HPDE6-E6E7 (cell line): ENCODE measurements around the gene OPRL1.
"Not testable (repeated sequence)": the region's sequence is repeated elsewhere in the genome, so short reads cannot be mapped to it uniquely, and the experiment has no call there.

Source experiments
- DNase-seq: peaks from one replicate; pipeline ENCODE4 v3.0.0; 2011; ENCODE audit warnings: missing footprints; ENCODE audit errors: extremely low spot score

Gene OPRL1

GRCh38 chr20:64083804-64084684 lies 4.2 kb downstream of the OPRL1 start, which contains the start of gene LKAAEAR1:
Gene LKAAEAR1, minus strand, starts transcription at chr20:64084398. Its CDS starts 179 bp downstream, at chr20:64084219.
- no peak for DNase-seq

GRCh38 chr20:64084685-64085152 lies 4.8 kb downstream of the OPRL1 start:
- DNase-seq = no peak

DNA sequence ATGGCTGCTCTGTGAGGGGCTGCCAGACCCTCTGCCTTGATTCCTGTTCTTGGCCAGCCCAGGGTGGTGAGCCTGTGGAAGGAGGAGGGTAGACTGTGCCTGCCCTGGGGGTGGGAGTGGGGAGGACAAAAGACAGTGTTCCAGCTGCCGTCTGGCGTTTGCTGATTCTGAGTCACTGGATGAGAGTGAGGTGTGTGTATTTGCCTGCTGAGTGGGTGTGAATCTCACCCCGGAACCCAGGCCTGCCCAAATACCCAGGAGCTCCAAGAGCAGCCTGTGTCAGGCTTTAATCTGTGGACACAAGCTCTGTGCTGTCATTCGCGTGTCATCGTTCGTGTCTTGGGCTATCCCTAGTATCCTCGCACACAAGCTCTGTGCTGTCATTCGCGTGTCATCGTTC lies 6.9 kb downstream of the OPRL1 start:
- DNase-seq = no peak

GRCh38 chr20:64087226-64087825 lies 7.4 kb downstream of the OPRL1 start:
- not testable (repeated sequence) for DNase-seq

GRCh38 chr20:64088586-64088985 lies 8.7 kb downstream of the OPRL1 start:
- DNase-seq = not testable (repeated sequence)

DNA sequence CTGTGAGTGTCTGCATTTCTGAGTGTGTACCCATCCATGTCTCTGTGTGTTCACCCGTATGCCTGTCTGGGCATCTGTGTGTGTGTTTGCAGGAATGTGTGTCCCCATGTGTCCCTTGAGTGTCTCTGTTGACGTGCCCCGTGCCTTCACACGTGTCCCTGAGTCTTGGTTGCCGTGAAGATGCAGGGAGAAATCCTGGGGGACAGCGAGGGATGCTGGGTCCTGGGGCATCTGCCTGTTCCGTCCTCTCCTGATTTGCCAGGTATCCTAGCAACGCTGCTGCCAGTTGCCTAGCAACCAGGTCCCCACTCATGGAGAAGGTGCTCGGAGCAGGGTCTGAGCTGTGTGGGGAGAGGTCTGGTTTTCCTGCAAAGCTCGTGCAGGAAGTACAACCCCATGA lies 10.3 kb downstream of the OPRL1 start:
- DNase-seq = no peak

DNA sequence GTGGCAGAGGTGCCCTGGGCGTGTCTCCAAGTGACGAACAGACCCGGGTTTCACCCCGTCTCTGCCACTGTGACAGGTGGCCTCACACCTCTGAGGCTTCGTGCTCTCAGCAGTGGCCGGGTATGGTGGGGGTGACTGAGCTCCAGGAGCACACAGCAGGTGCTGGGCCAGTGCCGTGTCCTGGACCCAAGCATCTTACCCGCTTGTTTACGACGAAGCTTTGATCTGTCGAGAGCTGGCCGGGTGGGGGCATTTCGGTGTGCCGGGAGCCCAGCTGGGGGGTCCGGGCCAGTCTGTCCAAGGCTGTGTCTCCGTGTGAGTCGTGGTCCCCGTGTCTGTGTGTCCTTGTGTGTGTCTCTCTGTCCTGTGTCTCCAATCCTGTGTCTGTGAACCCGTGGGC lies 11.5 kb downstream of the OPRL1 start:
- no peak for DNase-seq

DNA sequence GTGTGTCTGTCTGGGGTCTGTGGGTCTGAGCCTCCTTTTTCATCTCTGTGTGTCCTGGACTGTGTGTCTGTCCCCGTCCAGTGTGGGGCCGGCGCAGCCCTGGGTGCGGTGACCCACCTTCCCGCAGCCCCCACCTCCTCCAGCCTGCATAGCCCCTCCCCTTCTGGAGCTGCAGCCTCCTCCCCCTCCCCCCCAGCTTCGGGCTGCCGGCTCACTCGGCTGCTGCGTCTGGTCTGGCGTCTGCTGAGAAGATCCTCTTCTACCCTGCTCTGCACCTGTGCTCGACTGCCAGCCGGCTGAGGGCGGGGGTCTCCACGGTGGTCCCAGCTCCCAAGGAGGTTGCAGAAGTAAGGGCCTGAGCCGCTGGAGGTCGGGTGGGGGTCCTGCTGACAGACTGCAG lies 11.9 kb downstream of the OPRL1 start:
- no peak for DNase-seq

DNA sequence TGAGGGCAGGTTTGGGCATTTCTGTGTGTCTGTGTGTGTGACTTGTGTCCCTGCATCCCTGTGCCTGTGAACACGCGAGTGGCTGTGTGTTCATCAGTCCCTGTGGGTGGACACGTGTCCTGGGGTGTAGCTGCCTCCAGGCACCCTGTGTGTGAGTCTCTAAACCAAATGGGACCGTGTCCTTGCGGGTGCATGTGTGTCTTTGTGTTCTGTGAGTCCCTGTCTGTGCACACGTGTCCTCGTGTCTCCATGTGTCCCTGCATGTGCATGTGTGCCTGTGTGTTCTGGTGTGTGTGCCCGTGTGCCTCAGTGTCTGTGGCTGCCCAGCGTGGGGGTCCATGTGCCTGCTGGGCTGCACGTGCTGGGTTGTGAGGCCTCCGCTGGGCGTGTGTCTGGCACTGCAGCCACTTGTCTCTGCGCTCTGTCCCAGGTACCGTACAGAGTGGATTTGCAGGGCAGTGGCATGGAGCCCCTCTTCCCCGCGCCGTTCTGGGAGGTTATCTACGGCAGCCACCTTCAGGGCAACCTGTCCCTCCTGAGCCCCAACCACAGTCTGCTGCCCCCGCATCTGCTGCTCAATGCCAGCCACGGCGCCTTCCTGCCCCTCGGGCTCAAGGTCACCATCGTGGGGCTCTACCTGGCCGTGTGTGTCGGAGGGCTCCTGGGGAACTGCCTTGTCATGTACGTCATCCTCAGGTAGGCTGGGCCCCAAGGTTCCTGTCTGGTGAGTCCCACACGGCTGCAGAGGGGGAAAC lies 12.6 kb downstream of the OPRL1 start:
- DNase-seq = no peak

GRCh38 chr20:64093013-64093503 lies 13.2 kb downstream of the OPRL1 start:
- DNase-seq = no peak

GRCh38 chr20:64095455-64095854 lies 15.6 kb downstream of the OPRL1 start:
- DNase-seq = no peak

DNA sequence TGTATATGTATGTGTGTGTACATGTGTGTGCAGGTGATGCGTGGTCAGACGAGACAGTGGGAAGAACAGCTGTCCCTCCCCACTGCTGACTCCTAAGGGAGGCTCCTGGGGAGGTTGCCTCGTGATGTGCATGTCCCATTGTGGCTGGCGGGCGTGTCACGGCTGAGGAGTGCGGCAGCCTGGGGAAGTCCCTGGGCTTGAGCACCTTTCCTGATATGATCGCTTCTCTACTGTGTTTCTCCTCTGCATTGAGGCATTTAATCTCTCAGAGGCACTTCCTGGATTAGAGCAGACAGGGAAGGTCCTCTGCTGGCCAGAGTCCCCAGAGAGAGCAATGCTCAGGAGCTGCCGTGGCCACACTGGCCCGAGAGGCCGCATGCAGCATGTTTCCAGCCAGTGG lies 16.0 kb downstream of the OPRL1 start:
- DNase-seq = no peak

DNA sequence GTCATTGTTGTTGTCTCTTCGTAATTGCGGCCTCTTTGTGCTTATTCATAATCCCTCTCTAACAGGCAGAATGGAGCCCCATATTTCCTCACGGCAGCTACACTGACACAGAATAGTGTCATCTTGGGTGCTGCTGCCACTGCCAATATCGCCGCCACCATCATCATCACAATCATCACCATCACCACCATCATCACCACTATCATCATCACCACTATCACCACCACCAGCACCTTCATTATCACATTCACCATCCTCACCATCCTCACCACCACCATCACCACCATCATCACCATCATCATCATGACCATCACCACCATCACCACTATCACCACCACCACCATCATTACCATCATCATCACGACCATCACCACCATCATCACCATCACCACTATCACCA lies 16.7 kb downstream of the OPRL1 start:
- DNase-seq = no peak

- DNase-seq = no peak
Measured at GRCh38 chr20:64098471-64099013, 18.7 kb downstream of the OPRL1 start.

DNA sequence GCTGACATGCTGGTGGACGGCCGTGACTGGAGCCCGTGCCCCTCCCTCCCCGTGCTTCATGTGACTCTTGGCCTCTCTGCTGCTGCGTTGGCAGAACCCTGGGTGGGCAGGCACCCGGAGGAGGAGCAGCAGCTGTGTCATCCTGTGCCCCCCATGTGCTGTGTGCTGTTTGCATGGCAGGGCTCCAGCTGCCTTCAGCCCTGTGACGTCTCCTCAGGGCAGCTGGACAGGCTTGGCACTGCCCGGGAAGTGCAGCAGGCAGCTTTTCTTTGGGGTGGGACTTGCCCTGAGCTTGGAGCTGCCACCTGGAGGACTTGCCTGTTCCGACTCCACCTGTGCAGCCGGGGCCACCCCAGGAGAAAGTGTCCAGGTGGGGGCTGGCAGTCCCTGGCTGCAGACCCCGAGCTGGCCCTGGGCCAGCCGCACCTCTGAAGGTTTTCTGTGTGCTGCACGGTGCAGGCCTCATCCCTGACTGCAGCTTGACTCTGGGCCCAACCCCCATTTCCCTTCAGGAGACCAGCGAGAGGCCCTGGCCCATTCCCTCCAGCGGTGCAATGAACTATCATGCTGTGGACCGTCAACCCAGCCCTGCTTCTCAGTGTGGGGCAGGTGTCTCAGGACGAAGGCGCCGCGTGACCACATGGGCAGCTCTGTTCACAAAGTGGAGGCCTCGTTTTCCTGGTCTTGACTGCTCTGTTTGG lies 19.4 kb downstream of the OPRL1 start:
- no peak for DNase-seq

DNA sequence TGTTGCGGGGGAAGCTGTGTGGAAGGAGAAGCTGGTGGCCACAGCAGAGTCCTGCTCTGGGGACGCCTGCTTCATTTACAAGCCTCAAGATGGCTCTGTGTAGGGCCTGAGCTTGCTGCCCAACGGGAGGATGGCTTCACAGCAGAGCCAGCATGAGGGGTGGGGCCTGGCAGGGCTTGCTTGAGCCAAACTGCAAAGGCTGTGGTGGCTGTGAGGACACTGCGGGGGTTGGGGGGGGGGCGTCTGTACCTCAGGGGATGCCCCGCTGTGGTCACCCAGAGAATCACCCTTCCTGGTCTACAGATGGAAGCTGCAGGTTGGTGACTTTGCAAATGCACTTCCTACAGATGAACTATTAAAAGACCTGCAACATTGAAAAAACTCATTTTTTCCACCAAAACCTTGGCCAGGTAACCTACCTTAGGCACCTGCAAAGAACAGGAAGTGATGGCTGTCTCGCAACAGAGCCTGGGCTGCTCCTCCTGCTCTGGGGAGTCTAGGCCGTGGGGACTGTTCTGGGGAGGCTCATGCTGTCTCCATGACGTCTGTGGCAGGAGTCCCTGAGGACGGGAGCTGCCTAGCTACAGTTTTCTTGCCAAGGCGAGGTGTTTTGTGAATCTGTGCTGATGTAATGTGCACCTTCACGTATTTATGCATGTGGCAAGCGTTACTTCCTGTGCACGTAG lies 20.1 kb downstream of the OPRL1 start:
- DNase-seq = no peak

DNA sequence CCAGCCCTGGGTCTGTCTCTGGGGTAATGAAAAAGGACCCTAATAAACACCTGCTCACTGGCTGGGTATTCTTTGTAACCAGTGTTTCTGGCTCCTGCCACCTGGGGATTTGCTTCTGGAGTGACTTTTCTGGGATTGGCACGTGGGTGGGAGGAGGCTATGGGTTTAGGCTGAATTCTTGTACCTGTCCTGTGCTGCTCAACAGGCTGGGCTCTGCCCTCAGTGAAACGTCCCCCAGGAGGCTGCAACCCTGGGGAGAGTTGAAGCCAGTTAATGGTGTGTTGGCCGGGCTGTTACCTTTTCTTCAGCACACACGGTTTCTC lies 20.6 kb downstream of the OPRL1 start:
- DNase-seq = no peak

- DNase-seq = no peak
Measured at GRCh38 chr20:64100946-64101688, 21.2 kb downstream of the OPRL1 start.

GRCh38 chr20:64101731-64102621 lies 22.1 kb downstream of the OPRL1 start:
- no peak for DNase-seq
